Kidney (tissue), 14 donors: Measurements from ENCODE around the gene MED13L. TPM values are rescaled to one million over a fixed set of nuclear protein-coding genes. Genes with fewer than 3 reads are reported as not detected.

Experiments used
- DNase-seq, 5 donors: peaks; one replicate each; pipeline ENCODE4 v3.0.0-alpha.2; 2013 to 2020
- FAIRE-seq: peaks from 2 replicates; lab custom pipeline; 2012; peaks lifted over from hg19 to GRCh38; lab: Jason Lieb, UNC
- H3K27ac ChIP-seq, 2 donors: one replicate each; pipeline ENCODE4 v1.7.0; 2013; ENCODE audit warnings: low read depth in 2 of 2, low read length in 2 of 2, inconsistent platforms in 1 of 2
- H3K27me3 ChIP-seq: one replicate; pipeline ENCODE4 v1.7.1; 2013; ENCODE audit warnings: low read length, inconsistent platforms; ENCODE audit not compliant: control insufficient read depth, insufficient read depth
- H3K36me3 ChIP-seq, 3 donors: one replicate each; pipeline versions ENCODE4 v1.7.0 to v1.7.1; 2013; ENCODE audit warnings: low read length in 3 of 3, control low read depth in 1 of 3, inconsistent platforms in 1 of 3; ENCODE audit not compliant: insufficient read depth in 3 of 3, control insufficient read depth in 2 of 3
- H3K4me1 ChIP-seq, 3 donors: one replicate each; pipeline versions ENCODE4 v1.7.0 to v1.7.1; 2013; ENCODE audit warnings: low read length in 3 of 3, inconsistent platforms in 1 of 3, low read depth in 1 of 3; ENCODE audit not compliant: control insufficient read depth in 2 of 3, insufficient read depth in 2 of 3
- H3K4me3 ChIP-seq, 3 donors: one replicate each; pipeline versions ENCODE4 v1.7.0 to v1.8.1; 2013; ENCODE audit warnings: low read length in 3 of 3, control low read depth in 1 of 3, inconsistent platforms in 1 of 3
- H3K9ac ChIP-seq, 3 donors: one replicate each; pipeline versions ENCODE4 v1.7.0 to v1.7.1; 2013; ENCODE audit warnings: low read length in 3 of 3, control low read depth in 1 of 3, inconsistent platforms in 1 of 3
- H3K9me3 ChIP-seq, 3 donors: one replicate each; pipeline versions ENCODE4 v1.7.0 to v1.7.1; 2013; ENCODE audit warnings: low read length in 3 of 3, control low read depth in 1 of 3, inconsistent platforms in 1 of 3; ENCODE audit not compliant: control insufficient read depth in 2 of 3, insufficient read depth in 1 of 3
- intact Hi-C: fragments of 100-400 bp; cut with DNase I; formaldehyde crosslinking; loops from one replicate; pipeline ENCODE4 v1.11.1; 2022
- polyA plus RNA-seq: library from polyadenylated mRNA; stranded (reverse); fragments of 350-450 nt; fragmentation: Illumina TruSeq; extraction: RNeasy Lipid Tissue Mini Kit (QIAGEN cat#74804); gene quantifications from one replicate; pipeline ENCODE4 v1.2.3, GENCODE V29; 2014; ENCODE audit warnings: low read depth, low replicate concordance; ENCODE audit not compliant: insufficient read depth
- total RNA-seq: library from RNA; stranded (reverse); fragmentation: NEBNext Ultra II Directional; extraction: Animal tissue kit (Norgen Biotek cat#: 25700); gene quantifications from one replicate; pipeline ENCODE4 v1.2.1, GENCODE V29; 2021
- TF ChIP-seq, protein P1 (sequence below): IDR thresholded peaks from 3 replicates; pipeline ENCODE4 v1.5.1; 2012; ENCODE audit warnings: mild to moderate bottlenecking, moderate library complexity, borderline replicate concordance; ENCODE audit not compliant: insufficient read depth; ENCODE audit errors: extremely low read depth
- donor health status: control.
- donor health status: control.
- donor health status: control.
- donor health status: control.
- donor health status: control.
- donor health status: DM: yes; HTN: yes; CAD: no.
- donor health status: Normal renal cell carcinoma (clear cell type).

Gene MED13L
- total and polyA plus RNA-seq, 2 donors from 2014 or later, result 7.1 to 153 TPM

DNA sequence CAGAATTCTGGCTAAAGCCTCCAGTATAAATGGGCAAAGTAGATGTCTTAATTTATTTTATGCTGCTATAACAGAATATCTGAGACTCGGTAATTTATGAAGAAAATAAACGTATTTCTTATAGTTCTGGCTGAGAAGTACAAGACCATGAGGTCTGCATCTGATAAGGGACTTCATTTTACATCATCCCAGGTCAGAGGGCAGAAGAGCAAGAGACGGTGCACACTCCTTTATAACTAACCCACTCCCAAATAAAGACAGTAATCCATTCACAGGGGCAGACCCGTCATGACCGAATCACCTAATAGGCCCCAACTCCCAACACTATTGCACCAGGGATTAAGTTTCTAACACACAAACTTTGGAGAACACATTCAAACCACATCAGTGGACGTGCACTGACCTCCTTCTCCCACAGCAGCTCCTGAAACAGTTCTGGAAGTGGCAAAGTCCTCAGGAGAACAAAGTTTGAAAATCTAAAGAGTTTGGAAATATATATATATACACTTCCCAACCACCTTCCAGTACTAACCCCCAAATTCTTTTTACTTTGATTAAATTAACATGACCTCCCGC is 116.5 kb downstream of the MED13L start:
- Histone ChIP-seq H3K4me1 (peaks cover 0 to 4% (median 0%) of the 10 kb centered on the region in 3 donors), H3K36me3 (no peaks in the 10 kb centered on the region), H3K9ac (no peak overlapping the region), H3K27ac (no peak overlapping the region), H3K9me3 (no peaks in the 10 kb centered on the region), H3K27me3 (no peaks in the 10 kb centered on the region), H3K4me3 (no peak overlapping the region)
- intact Hi-C loops, result no loop called here
- TF ChIP-seq, protein P1, sequence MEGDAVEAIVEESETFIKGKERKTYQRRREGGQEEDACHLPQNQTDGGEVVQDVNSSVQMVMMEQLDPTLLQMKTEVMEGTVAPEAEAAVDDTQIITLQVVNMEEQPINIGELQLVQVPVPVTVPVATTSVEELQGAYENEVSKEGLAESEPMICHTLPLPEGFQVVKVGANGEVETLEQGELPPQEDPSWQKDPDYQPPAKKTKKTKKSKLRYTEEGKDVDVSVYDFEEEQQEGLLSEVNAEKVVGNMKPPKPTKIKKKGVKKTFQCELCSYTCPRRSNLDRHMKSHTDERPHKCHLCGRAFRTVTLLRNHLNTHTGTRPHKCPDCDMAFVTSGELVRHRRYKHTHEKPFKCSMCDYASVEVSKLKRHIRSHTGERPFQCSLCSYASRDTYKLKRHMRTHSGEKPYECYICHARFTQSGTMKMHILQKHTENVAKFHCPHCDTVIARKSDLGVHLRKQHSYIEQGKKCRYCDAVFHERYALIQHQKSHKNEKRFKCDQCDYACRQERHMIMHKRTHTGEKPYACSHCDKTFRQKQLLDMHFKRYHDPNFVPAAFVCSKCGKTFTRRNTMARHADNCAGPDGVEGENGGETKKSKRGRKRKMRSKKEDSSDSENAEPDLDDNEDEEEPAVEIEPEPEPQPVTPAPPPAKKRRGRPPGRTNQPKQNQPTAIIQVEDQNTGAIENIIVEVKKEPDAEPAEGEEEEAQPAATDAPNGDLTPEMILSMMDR, result no peak
- DNase-seq, result no peak
- no peak for FAIRE-seq

DNA sequence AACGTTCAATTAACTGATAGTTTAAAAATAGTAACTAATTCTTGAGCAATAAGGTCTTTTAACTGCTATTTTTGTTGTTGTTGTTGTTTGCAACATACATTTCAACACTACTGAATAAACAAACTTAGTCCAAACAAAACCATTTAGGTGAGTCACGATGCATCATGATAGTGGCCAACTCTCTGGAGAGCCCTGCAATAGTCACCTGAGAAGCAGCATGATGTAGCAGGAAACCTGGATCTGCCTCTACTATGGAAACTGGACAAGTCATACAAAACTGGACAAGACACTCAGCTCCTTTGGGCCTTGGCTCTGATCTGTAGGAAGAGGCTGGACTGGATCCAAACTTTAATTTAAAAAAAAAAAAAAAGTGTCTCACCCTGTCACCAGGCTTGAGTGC is 117.3 kb downstream of the MED13L start:
- no peak for DNase-seq
- Histone ChIP-seq H3K9me3 (no peaks in the 10 kb centered on the region), H3K36me3 (no peaks in the 10 kb centered on the region), H3K4me3 (no peak overlapping the region), H3K4me1 (peaks cover 0 to 4% (median 0%) of the 10 kb centered on the region in 3 donors), H3K27ac (no peak overlapping the region), H3K27me3 (no peaks in the 10 kb centered on the region), H3K9ac (no peak overlapping the region)
- intact Hi-C loops, result no loop called here
- no peak for FAIRE-seq
- TF ChIP-seq, protein P1, result no peak

DNA sequence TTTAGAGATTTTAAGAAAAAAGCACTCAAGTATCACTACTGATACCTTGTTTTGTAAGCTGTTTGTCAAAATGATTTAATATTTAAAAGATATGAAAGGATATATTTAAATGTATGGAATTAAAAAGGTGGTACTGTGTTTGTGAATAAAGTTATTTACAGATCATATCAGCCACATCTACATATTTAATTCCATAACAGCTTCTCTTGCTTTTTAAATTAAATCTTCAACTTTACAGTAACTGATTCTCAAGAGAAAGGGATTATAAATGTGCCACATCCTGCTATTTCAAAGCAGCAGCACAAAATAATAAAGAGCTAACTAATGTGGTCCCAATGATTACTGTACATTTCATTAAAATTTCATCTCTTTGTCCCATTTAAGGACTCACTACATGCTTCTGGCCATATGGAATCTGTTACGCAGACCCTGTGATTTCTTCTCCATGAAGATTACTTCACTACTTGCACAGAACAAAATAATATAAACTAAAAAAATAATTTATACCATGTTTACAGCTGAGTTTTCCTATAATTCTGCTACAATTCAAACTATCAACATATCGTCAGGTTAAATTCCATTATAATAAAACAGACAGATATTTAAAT is 117.8 kb downstream of the MED13L start:
- Histone ChIP-seq H3K36me3 (no peaks in the 10 kb centered on the region), H3K27ac (no peak overlapping the region), H3K4me3 (no peak overlapping the region), H3K27me3 (no peaks in the 10 kb centered on the region), H3K9me3 (no peaks in the 10 kb centered on the region), H3K4me1 (peaks cover 0 to 4% (median 0%) of the 10 kb centered on the region in 3 donors), H3K9ac (no peak overlapping the region)
- intact Hi-C loops, result no loop called here
- TF ChIP-seq, protein P1, result no peak
- DNase-seq (no peak), FAIRE-seq (no peak)
